KOPT-K1 (cell line): ENCODE results near the gene TTC8.
"Not testable (repeated sequence)": the region's sequence is repeated elsewhere in the genome, so short reads cannot be mapped to it uniquely, and the experiment has no call there.

Experiments
- H3K27ac ChIP-seq: fragments of 200-600 bp; sonication (generic); 2 replicates; pipeline ENCODE4 v1.5.1; 2016; ENCODE audit warnings: antibody characterized with exemption, mild to moderate bottlenecking, low read depth, low read length; ENCODE audit not compliant: poor library complexity, severe bottlenecking
- H3K36me3 ChIP-seq: fragments of 200-600 bp; sonication (generic); 2 replicates; pipeline ENCODE4 v1.5.1; 2017; ENCODE audit warnings: antibody characterized with exemption, mild to moderate bottlenecking, low read length, moderate library complexity; ENCODE audit not compliant: insufficient read depth
- H3K9me3 ChIP-seq: fragments of 200-600 bp; sonication (generic); 2 replicates; pipeline ENCODE4 v1.5.1; 2017; ENCODE audit warnings: antibody characterized with exemption, low read length, mild to moderate bottlenecking; ENCODE audit not compliant: insufficient read depth, poor library complexity, severe bottlenecking

The TTC8 gene

GRCh38 chr14:88824314-88825077 is at the start of gene TTC8:
Gene TTC8 (plus strand): TSS chr14:88824651. CDS start chr14:88824708, 57 bp downstream.
- H3K36me3 ChIP-seq = no peaks in the 10 kb centered on the region
- H3K9me3 ChIP-seq = no peaks in the 10 kb centered on the region
- H3K27ac ChIP-seq = peak within 1 kb of the TSS; percentile 69

- H3K36me3 ChIP-seq = no peaks in the 10 kb centered on the region
Measured at GRCh38 chr14:88775532-88775931, 48.9 kb upstream of the TTC8 start.

GRCh38 chr14:88785911-88786310 is 38.5 kb upstream of the TTC8 start:
- Histone ChIP-seq H3K27ac (no peak overlapping the region), H3K36me3 (no peaks in the 10 kb centered on the region), H3K9me3 (peaks cover 31% of the 10 kb centered on the region)

More at GRCh38 chr14:88775532-88775931, 48.9 kb upstream of the TTC8 start:
- Histone ChIP-seq H3K27ac (no peak overlapping the region), H3K9me3 (peaks cover 3% of the 10 kb centered on the region)

GRCh38 chr14:88786715-88787114 is 37.7 kb upstream of the TTC8 start:
- Histone ChIP-seq H3K36me3 (no peaks in the 10 kb centered on the region), H3K27ac (no peak overlapping the region), H3K9me3 (peaks cover 24% of the 10 kb centered on the region)

GRCh38 chr14:88789573-88789972 is 34.9 kb upstream of the TTC8 start:
- H3K36me3 ChIP-seq, H3K27ac ChIP-seq, H3K9me3 ChIP-seq: not testable (repeated sequence)

- no peak overlapping the region for H3K27ac ChIP-seq
- no peaks in the 10 kb centered on the region for H3K36me3 ChIP-seq
- no peaks in the 10 kb centered on the region for H3K9me3 ChIP-seq
Measured at GRCh38 chr14:88790501-88791251, 33.8 kb upstream of the TTC8 start.

GRCh38 chr14:88791252-88791621 is 33.2 kb upstream of the TTC8 start:
- H3K9me3 ChIP-seq = no peaks in the 10 kb centered on the region
- no peak overlapping the region for H3K27ac ChIP-seq
- no peaks in the 10 kb centered on the region for H3K36me3 ChIP-seq

- Histone ChIP-seq H3K9me3 (no peaks in the 10 kb centered on the region), H3K27ac (peak overlapping the region; percentile 43), H3K36me3 (no peaks in the 10 kb centered on the region)
Measured at GRCh38 chr14:88791629-88792472, 32.6 kb upstream of the TTC8 start.

- Histone ChIP-seq H3K9me3 (no peaks in the 10 kb centered on the region), H3K27ac (peak within 1 kb of the TSS; percentile 43), H3K36me3 (no peaks in the 10 kb centered on the region)
Measured at GRCh38 chr14:88792473-88793258, 31.8 kb upstream of the TTC8 start, which contains the start of gene EML5. Gene EML5 (minus strand): TSS chr14:88792953. CDS start chr14:88792503, 450 bp downstream.

GRCh38 chr14:88793259-88793625 is 31.2 kb upstream of the TTC8 start:
- no peaks in the 10 kb centered on the region for H3K36me3 ChIP-seq
- H3K27ac ChIP-seq = peak overlapping the region; percentile 43
- H3K9me3 ChIP-seq = no peaks in the 10 kb centered on the region

GRCh38 chr14:88798156-88798555 is 26.3 kb upstream of the TTC8 start:
- Histone ChIP-seq H3K27ac (no peak overlapping the region), H3K9me3 (no peaks in the 10 kb centered on the region), H3K36me3 (no peaks in the 10 kb centered on the region)

- Histone ChIP-seq H3K27ac (no peak overlapping the region), H3K9me3 (no peaks in the 10 kb centered on the region), H3K36me3 (no peaks in the 10 kb centered on the region)
Measured at GRCh38 chr14:88799522-88799921, 24.9 kb upstream of the TTC8 start.

- Histone ChIP-seq H3K27ac (no peak overlapping the region), H3K36me3 (no peaks in the 10 kb centered on the region), H3K9me3 (no peaks in the 10 kb centered on the region)
Measured at GRCh38 chr14:88802596-88802995, 21.9 kb upstream of the TTC8 start.

GRCh38 chr14:88804035-88804434 is 20.4 kb upstream of the TTC8 start:
- H3K27ac ChIP-seq = no peak overlapping the region
- H3K36me3 ChIP-seq = no peaks in the 10 kb centered on the region
- no peaks in the 10 kb centered on the region for H3K9me3 ChIP-seq
